Neural cell (in vitro differentiated cells): ENCODE results near the gene ZNF613. TPM values are rescaled to one million over a fixed set of nuclear protein-coding genes. Genes with fewer than 3 reads are reported as not detected.

Experiments used
- H2AFZ ChIP-seq: fragments of 200-600, 300-800 bp; sonication (generic), shearing (Covaris generic); 2 replicates; pipeline ENCODE4 v1.6.0; 2014; ENCODE audit warnings: low read depth, mild to moderate bottlenecking, antibody characterized with exemption, low read length, moderate library complexity
- H3F3A ChIP-seq: fragments of 200-600 bp; shearing (Covaris generic); 2 replicates; pipeline ENCODE4 v1.6.1; 2016; ENCODE audit warnings: mild to moderate bottlenecking, moderate library complexity, mixed read lengths, antibody characterized with exemption, low read length; ENCODE audit not compliant: insufficient read depth, poor library complexity, severe bottlenecking
- H3K27ac ChIP-seq: fragments of 200-600, 300-800 bp; sonication (generic), shearing (Covaris generic); 2 replicates; pipeline ENCODE4 v1.5.1; 2014; ENCODE audit warnings: mild to moderate bottlenecking, low read length, moderate library complexity
- H3K27me3 ChIP-seq: fragments of 300-800, 200-600 bp; sonication (generic), shearing (Covaris generic); 2 replicates; pipeline ENCODE4 v1.6.0; 2014; ENCODE audit warnings: mild to moderate bottlenecking, low read depth, low read length, moderate library complexity; ENCODE audit not compliant: insufficient read depth
- H3K36me3 ChIP-seq: fragments of 300-800, 200-600 bp; sonication (generic), shearing (Covaris generic); 2 replicates; pipeline ENCODE4 v1.5.1; 2014; ENCODE audit warnings: mild to moderate bottlenecking, antibody characterized with exemption, low read length, moderate library complexity; ENCODE audit not compliant: insufficient read depth
- H3K4me2 ChIP-seq: fragments of 300-800, 200-600 bp; sonication (generic), shearing (Covaris generic); 2 replicates; pipeline ENCODE4 v1.6.0; 2014; ENCODE audit warnings: mild to moderate bottlenecking, low read length
- H3K4me3 ChIP-seq: fragments of 300-800, 200-600 bp; sonication (generic), shearing (Covaris generic); 2 replicates; pipeline ENCODE4 v1.5.1; 2014; ENCODE audit warnings: mild to moderate bottlenecking, low read length, moderate library complexity
- H3K79me2 ChIP-seq: fragments of 200-600 bp; shearing (Covaris generic); replicated peaks from 2 replicates; pipeline ENCODE4 v1.6.0; 2014; ENCODE audit warnings: mild to moderate bottlenecking, low read length, moderate library complexity; ENCODE audit not compliant: insufficient read depth
- H3K9ac ChIP-seq: fragments of 300-800, 200-600 bp; sonication (generic), shearing (Covaris generic); 2 replicates; pipeline ENCODE4 v1.6.1; 2016; ENCODE audit warnings: mild to moderate bottlenecking, low read length, mixed read lengths
- H3K9me2 ChIP-seq: fragments of 200-600 bp; shearing (Covaris generic); 2 replicates; pipeline ENCODE4 v1.6.1; 2016; ENCODE audit warnings: mild to moderate bottlenecking, low read length, mixed read lengths; ENCODE audit not compliant: insufficient read depth
- H3K9me3 ChIP-seq: fragments of 200-600, 300-800 bp; sonication (generic), shearing (Covaris generic); 2 replicates; pipeline ENCODE4 v1.6.1; 2016; ENCODE audit warnings: mild to moderate bottlenecking, mixed run types, low read length, moderate library complexity, mixed read lengths
- H4K20me1 ChIP-seq: fragments of 200-600 bp; shearing (Covaris generic); 2 replicates; pipeline ENCODE4 v1.6.1; 2016; ENCODE audit warnings: mild to moderate bottlenecking, mixed run types; ENCODE audit not compliant: insufficient read depth
- EP300 ChIP-seq: fragments of 450-650 bp; conservative IDR thresholded peaks from 2 replicates; pipeline ENCODE4 v1.6.1; 2014; ENCODE audit warnings: antibody characterized with exemption, mild to moderate bottlenecking, moderate library complexity; ENCODE audit not compliant: poor library complexity, severe bottlenecking
- EZH2 ChIP-seq: fragments of 200-600, 300-800 bp; shearing (Covaris generic), sonication (generic); IDR thresholded peaks from 2 replicates; pipeline ENCODE4 v1.6.1; 2014; ENCODE audit warnings: antibody characterized with exemption, low read length, borderline replicate concordance, mild to moderate bottlenecking; ENCODE audit not compliant: insufficient read depth, poor library complexity, severe bottlenecking
- MXI1 ChIP-seq: fragments of 450-650 bp; conservative IDR thresholded peaks from 2 replicates; pipeline ENCODE4 v1.6.1; 2014; ENCODE audit warnings: antibody characterized with exemption, mild to moderate bottlenecking; ENCODE audit not compliant: poor library complexity, severe bottlenecking
- POLR2AphosphoS5 ChIP-seq: IDR thresholded peaks from 2 replicates; pipeline ENCODE4 v1.6.1; 2012
- RAD21 ChIP-seq: fragments of 450-650 bp; conservative IDR thresholded peaks from 2 replicates; pipeline ENCODE4 v1.6.1; 2014; ENCODE audit warnings: antibody characterized with exemption, mild to moderate bottlenecking, moderate library complexity
- SMC3 ChIP-seq: fragments of 450-650 bp; conservative IDR thresholded peaks from 2 replicates; pipeline ENCODE4 v1.6.1; 2014; ENCODE audit warnings: antibody characterized with exemption, mild to moderate bottlenecking, moderate library complexity; ENCODE audit not compliant: poor library complexity
- TAF1 ChIP-seq: IDR thresholded peaks from 2 replicates; pipeline ENCODE4 v1.6.1; 2012; ENCODE audit warnings: low read depth
- polyA plus RNA-seq: library from polyadenylated mRNA; depleted of rRNA; stranded (reverse); fragments of >200 nt; gene quantifications from 2 replicates; pipeline ENCODE4 v1.2.3, GENCODE V29; 2014
- TF ChIP-seq, protein P1 (sequence below): fragments of 450-650 bp; IDR thresholded peaks from 2 replicates; pipeline ENCODE4 v1.5.1; 2014; ENCODE audit warnings: antibody characterized with exemption, mild to moderate bottlenecking, moderate library complexity; ENCODE audit not compliant: poor library complexity, severe bottlenecking
- TF ChIP-seq, protein P2 (sequence below): IDR thresholded peaks from 2 replicates; pipeline ENCODE4 v1.6.1; 2012; ENCODE audit warnings: borderline replicate concordance

Gene ZNF613
- polyA plus RNA-seq, 1 donor from 2014 or later = 10.9 TPM

DNA sequence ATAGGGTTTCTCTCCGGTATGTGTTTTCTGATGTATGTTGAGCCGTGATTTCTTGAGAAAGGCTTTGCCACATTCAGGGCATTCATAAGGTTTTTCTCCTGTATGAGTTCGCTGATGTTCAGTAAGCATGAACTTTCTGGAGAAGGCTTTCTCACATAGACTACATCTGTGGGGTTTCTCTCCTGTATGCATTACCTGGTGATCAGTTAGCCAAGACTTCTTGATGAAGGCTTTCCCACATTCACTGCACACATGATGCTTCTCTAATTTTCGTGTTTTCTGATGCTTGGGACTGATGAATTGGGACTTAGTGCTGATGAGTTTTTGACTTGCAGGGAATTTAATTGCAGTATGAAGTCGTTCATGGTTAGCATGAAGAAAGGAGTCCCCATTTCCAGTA is 38.3 kb downstream of the ZNF613 start:
- H3K9me3 ChIP-seq = peaks cover 17% of the 10 kb centered on the region
- no peaks in the 10 kb centered on the region for H3K9me2 ChIP-seq
- TF ChIP-seq RAD21 = no peak
- TF ChIP-seq POLR2AphosphoS5 = no peak
- no peak for TF ChIP-seq EP300
- TF ChIP-seq EZH2 = no peak
- no peak for TF ChIP-seq MXI1
- TF ChIP-seq, protein P1, sequence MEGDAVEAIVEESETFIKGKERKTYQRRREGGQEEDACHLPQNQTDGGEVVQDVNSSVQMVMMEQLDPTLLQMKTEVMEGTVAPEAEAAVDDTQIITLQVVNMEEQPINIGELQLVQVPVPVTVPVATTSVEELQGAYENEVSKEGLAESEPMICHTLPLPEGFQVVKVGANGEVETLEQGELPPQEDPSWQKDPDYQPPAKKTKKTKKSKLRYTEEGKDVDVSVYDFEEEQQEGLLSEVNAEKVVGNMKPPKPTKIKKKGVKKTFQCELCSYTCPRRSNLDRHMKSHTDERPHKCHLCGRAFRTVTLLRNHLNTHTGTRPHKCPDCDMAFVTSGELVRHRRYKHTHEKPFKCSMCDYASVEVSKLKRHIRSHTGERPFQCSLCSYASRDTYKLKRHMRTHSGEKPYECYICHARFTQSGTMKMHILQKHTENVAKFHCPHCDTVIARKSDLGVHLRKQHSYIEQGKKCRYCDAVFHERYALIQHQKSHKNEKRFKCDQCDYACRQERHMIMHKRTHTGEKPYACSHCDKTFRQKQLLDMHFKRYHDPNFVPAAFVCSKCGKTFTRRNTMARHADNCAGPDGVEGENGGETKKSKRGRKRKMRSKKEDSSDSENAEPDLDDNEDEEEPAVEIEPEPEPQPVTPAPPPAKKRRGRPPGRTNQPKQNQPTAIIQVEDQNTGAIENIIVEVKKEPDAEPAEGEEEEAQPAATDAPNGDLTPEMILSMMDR = no peak
- TF ChIP-seq, protein P2, sequence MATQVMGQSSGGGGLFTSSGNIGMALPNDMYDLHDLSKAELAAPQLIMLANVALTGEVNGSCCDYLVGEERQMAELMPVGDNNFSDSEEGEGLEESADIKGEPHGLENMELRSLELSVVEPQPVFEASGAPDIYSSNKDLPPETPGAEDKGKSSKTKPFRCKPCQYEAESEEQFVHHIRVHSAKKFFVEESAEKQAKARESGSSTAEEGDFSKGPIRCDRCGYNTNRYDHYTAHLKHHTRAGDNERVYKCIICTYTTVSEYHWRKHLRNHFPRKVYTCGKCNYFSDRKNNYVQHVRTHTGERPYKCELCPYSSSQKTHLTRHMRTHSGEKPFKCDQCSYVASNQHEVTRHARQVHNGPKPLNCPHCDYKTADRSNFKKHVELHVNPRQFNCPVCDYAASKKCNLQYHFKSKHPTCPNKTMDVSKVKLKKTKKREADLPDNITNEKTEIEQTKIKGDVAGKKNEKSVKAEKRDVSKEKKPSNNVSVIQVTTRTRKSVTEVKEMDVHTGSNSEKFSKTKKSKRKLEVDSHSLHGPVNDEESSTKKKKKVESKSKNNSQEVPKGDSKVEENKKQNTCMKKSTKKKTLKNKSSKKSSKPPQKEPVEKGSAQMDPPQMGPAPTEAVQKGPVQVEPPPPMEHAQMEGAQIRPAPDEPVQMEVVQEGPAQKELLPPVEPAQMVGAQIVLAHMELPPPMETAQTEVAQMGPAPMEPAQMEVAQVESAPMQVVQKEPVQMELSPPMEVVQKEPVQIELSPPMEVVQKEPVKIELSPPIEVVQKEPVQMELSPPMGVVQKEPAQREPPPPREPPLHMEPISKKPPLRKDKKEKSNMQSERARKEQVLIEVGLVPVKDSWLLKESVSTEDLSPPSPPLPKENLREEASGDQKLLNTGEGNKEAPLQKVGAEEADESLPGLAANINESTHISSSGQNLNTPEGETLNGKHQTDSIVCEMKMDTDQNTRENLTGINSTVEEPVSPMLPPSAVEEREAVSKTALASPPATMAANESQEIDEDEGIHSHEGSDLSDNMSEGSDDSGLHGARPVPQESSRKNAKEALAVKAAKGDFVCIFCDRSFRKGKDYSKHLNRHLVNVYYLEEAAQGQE = no peak
- no peak for TF ChIP-seq TAF1
- no peak for TF ChIP-seq SMC3
- no peak overlapping the region for H3K27ac ChIP-seq
- peaks cover 30% of the 10 kb centered on the region for H3K36me3 ChIP-seq
- H3K27me3 ChIP-seq = no peaks in the 10 kb centered on the region
- no peak overlapping the region for H3K4me3 ChIP-seq
- no peak overlapping the region for H2AFZ ChIP-seq
- no peaks in the 10 kb centered on the region for H3F3A ChIP-seq
- no peaks in the 10 kb centered on the region for H4K20me1 ChIP-seq
- H3K4me2 ChIP-seq = no peak overlapping the region
- H3K79me2 ChIP-seq = no peaks in the 10 kb centered on the region
- no peak overlapping the region for H3K9ac ChIP-seq

- Histone ChIP-seq H3K4me3 (no peak overlapping the region), H3F3A (no peaks in the 10 kb centered on the region), H3K36me3 (peaks cover 41% of the 10 kb centered on the region), H3K27ac (no peak overlapping the region), H3K9me3 (peaks cover 30% of the 10 kb centered on the region), H3K9ac (no peak overlapping the region), H2AFZ (no peak overlapping the region), H3K4me2 (no peak overlapping the region), H4K20me1 (no peaks in the 10 kb centered on the region), H3K27me3 (no peaks in the 10 kb centered on the region), H3K9me2 (no peaks in the 10 kb centered on the region), H3K79me2 (no peaks in the 10 kb centered on the region)
- TF ChIP-seq, protein P2 = no peak
- TF ChIP-seq EZH2 (no peak), POLR2AphosphoS5 (no peak), MXI1 (no peak), TAF1 (no peak), SMC3 (no peak), RAD21 (no peak), EP300 (no peak)
- TF ChIP-seq, protein P1 = no peak
Measured at GRCh38 chr19:51970718-51971117, 43.4 kb downstream of the ZNF613 start.
